Liver (tissue), 9 donors: ENCODE measurements around the gene TFPI. TPM values are rescaled to one million over a fixed set of nuclear protein-coding genes. Genes with fewer than 3 reads are reported as not detected.

Experiments used
- DNase-seq: peaks from one replicate; pipeline ENCODE4 v3.0.0-alpha.2; 2017; ENCODE audit warnings: low spot score
- H3K27ac ChIP-seq, 2 donors: one replicate each; pipeline ENCODE4 v1.7.0; 2013; ENCODE audit warnings: inconsistent platforms in 2 of 2, low read length in 2 of 2, control low read depth in 1 of 2, low read depth in 1 of 2, mild to moderate bottlenecking in 1 of 2
- H3K27me3 ChIP-seq, 4 donors: one replicate each; pipeline versions ENCODE4 v1.6.1 to v1.7.0; 2013; ENCODE audit warnings: low read length in 3 of 4, inconsistent platforms in 1 of 4, mild to moderate bottlenecking in 1 of 4, moderate library complexity in 1 of 4; ENCODE audit not compliant: control insufficient read depth in 4 of 4, insufficient read depth in 4 of 4
- H3K36me3 ChIP-seq, 4 donors: one replicate each; pipeline versions ENCODE4 v1.6.1 to v1.7.0; 2013; ENCODE audit warnings: low read length in 3 of 4, mild to moderate bottlenecking in 3 of 4, low read depth in 1 of 4, moderate library complexity in 1 of 4; ENCODE audit not compliant: control insufficient read depth in 4 of 4, insufficient read depth in 3 of 4
- H3K4me1 ChIP-seq, 4 donors: one replicate each; pipeline versions ENCODE4 v1.6.1 to v1.7.0; 2013; ENCODE audit warnings: low read length in 3 of 4, mild to moderate bottlenecking in 3 of 4, moderate library complexity in 1 of 4; ENCODE audit not compliant: control insufficient read depth in 4 of 4, insufficient read depth in 4 of 4
- H3K4me3 ChIP-seq, 3 donors: one replicate each; pipeline versions ENCODE4 v1.6.1 to v1.7.0; 2013; ENCODE audit warnings: low read length in 3 of 3, control low read depth in 1 of 3, low read depth in 1 of 3, mild to moderate bottlenecking in 1 of 3
- H3K9ac ChIP-seq, 2 donors: one replicate each; pipeline ENCODE4 v1.7.0; 2013; ENCODE audit warnings: low read length in 2 of 2, mild to moderate bottlenecking in 2 of 2, moderate library complexity in 2 of 2, control low read depth in 1 of 2, low read depth in 1 of 2
- H3K9me3 ChIP-seq, 4 donors: one replicate each; pipeline versions ENCODE4 v1.6.1 to v1.7.0; 2013; ENCODE audit warnings: low read length in 3 of 4; ENCODE audit not compliant: control insufficient read depth in 4 of 4
- EGR1 ChIP-seq, 2 donors: IDR thresholded peaks; 2 replicates each; pipeline ENCODE4 v1.6.1; 2016 to 2018; ENCODE audit warnings: antibody characterized with exemption in 2 of 2, low read depth in 2 of 2
- FOXA1 ChIP-seq: IDR thresholded peaks from 2 replicates; pipeline ENCODE4 v1.6.1; 2016; ENCODE audit warnings: antibody characterized with exemption
- FOXA2 ChIP-seq: IDR thresholded peaks from 2 replicates; pipeline ENCODE4 v1.6.1; 2016; ENCODE audit warnings: antibody characterized with exemption
- GABPA ChIP-seq, 2 donors: IDR thresholded peaks in 1 of 2; conservative IDR thresholded peaks in 1 of 2; 2 replicates each; pipeline ENCODE4 v1.6.1; 2016; ENCODE audit warnings: antibody characterized with exemption in 2 of 2, mild to moderate bottlenecking in 1 of 2, moderate library complexity in 1 of 2
- HNF4A ChIP-seq, 2 donors: conservative IDR thresholded peaks; 2 replicates each; pipeline ENCODE4 v1.6.1; 2016; ENCODE audit warnings: antibody characterized with exemption in 2 of 2, mild to moderate bottlenecking in 2 of 2
- HNF4G ChIP-seq: IDR thresholded peaks from 2 replicates; pipeline ENCODE4 v1.6.1; 2016; ENCODE audit warnings: antibody characterized with exemption
- JUND ChIP-seq, 2 donors: IDR thresholded peaks; 2 replicates each; pipeline ENCODE4 v1.6.1; 2016; ENCODE audit warnings: antibody characterized with exemption in 2 of 2
- NR2F2 ChIP-seq: IDR thresholded peaks from 2 replicates; pipeline ENCODE4 v1.6.1; 2016; ENCODE audit warnings: antibody characterized with exemption
- RAD21 ChIP-seq, 2 donors: IDR thresholded peaks; 2 replicates each; pipeline ENCODE4 v1.6.1; 2016; ENCODE audit warnings: antibody characterized with exemption in 2 of 2, mild to moderate bottlenecking in 2 of 2
- RXRA ChIP-seq, 2 donors: IDR thresholded peaks; 2 replicates each; pipeline ENCODE4 v1.6.1; 2017 to 2018; ENCODE audit warnings: antibody characterized with exemption in 2 of 2, mild to moderate bottlenecking in 1 of 2
- SP1 ChIP-seq: IDR thresholded peaks from 2 replicates; pipeline ENCODE4 v1.6.1; 2018; ENCODE audit warnings: antibody characterized with exemption, mild to moderate bottlenecking
- TAF1 ChIP-seq: conservative IDR thresholded peaks from 2 replicates; pipeline ENCODE4 v1.6.1; 2016; ENCODE audit warnings: antibody characterized with exemption, mild to moderate bottlenecking
- YY1 ChIP-seq: IDR thresholded peaks from 2 replicates; pipeline ENCODE4 v1.6.1; 2016; ENCODE audit warnings: antibody characterized with exemption, mild to moderate bottlenecking
- WGBS: extraction: QIAGEN DNeasy Blood & Tissue Kit; methylation state at CpG from one replicate; pipeline ENCODE4 v1.1.7; 2013; 5-methylcytosine and 5-hydroxymethylcytosine counted together
- polyA plus RNA-seq, 2 donors: library from polyadenylated mRNA; stranded (reverse) in 1 of 2; unstranded in 1 of 2; fragments of 200-250 nt in 1 of 2; fragments of >200 nt in 1 of 2; fragmentation: Nextera tagmentation in 1 of 2; extraction: Ambion mirVana in 1 of 2; gene quantifications; one replicate each; pipeline versions ENCODE4 v1.2.1 to v1.2.3, GENCODE V29; 2013 to 2015
- total RNA-seq, 2 donors: library from RNA; depleted of rRNA; stranded (reverse); fragments of >200 nt; gene quantifications; one replicate each; pipeline ENCODE4 v1.2.3, GENCODE V29; 2014
- TF ChIP-seq, protein P1 (sequence below): IDR thresholded peaks from 2 replicates; pipeline ENCODE4 v1.6.1; 2016; ENCODE audit warnings: antibody characterized with exemption, mild to moderate bottlenecking
- TF ChIP-seq, protein P2 (sequence below): IDR thresholded peaks from 2 replicates; pipeline ENCODE4 v1.6.1; 2016; ENCODE audit warnings: antibody characterized with exemption
- TF ChIP-seq, protein P3 (sequence below): IDR thresholded peaks from 2 replicates; pipeline ENCODE4 v1.6.1; 2016; ENCODE audit warnings: antibody characterized with exemption
- TF ChIP-seq, protein P4 (sequence below): IDR thresholded peaks from 2 replicates; pipeline ENCODE4 v1.6.1; 2016; ENCODE audit warnings: antibody characterized with exemption
- TF ChIP-seq, protein P5 (sequence below): fragments of 150-350 bp; IDR thresholded peaks from 2 replicates; pipeline ENCODE4 v1.5.1; 2017; ENCODE audit warnings: improper control_type of control experiment, low read depth, low read length; ENCODE audit not compliant: missing input control
- donor health status: healthy.
- donor health status: healthy.
- donor health status: healthy.
- donor health status: healthy.
- donor health status: healthy.

Gene TFPI
- total and polyA plus RNA-seq, 4 donors: 55.8 to 211 (median 130) TPM

DNA sequence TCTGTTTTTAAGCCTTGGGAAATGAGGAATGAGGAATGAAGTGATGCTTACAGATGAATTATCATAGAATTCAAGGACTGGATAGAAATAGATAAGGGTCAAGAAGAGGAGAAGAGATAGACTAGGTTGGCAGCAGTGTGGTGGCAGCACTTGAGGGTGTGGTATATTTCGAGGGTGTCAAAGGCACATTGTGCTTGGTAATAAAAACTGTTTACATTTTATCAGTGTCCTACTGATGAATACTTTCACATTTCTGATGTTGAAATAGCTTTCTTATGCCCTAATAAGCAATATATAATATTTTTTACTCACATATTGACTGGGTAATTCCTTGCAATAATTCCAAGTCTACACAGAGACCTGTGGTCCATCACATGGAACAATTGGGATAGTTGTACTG is 3.4 kb downstream of the TFPI start:
- WGBS: 27% methylated on average over 1 of the region's 1 CpG
- H3K9ac ChIP-seq: peak overlapping the region in 1 of 2 donors; percentile 100
- peak overlapping the region; percentile 93 to 95 for H3K27ac ChIP-seq
- TF ChIP-seq TAF1 (no peak), YY1 (no peak)
- no peak for DNase-seq
- no peaks in the 10 kb centered on the region for H3K9me3 ChIP-seq
- peaks cover 7 to 36% (median 9%) of the 10 kb centered on the region in 4 donors for H3K4me1 ChIP-seq
- H3K4me3 ChIP-seq: peak overlapping the region; percentile 36 to 91 (median 44)
- no peaks in the 10 kb centered on the region for H3K27me3 ChIP-seq
- peaks cover 0 to 3% (median 0%) of the 10 kb centered on the region in 4 donors for H3K36me3 ChIP-seq

DNA sequence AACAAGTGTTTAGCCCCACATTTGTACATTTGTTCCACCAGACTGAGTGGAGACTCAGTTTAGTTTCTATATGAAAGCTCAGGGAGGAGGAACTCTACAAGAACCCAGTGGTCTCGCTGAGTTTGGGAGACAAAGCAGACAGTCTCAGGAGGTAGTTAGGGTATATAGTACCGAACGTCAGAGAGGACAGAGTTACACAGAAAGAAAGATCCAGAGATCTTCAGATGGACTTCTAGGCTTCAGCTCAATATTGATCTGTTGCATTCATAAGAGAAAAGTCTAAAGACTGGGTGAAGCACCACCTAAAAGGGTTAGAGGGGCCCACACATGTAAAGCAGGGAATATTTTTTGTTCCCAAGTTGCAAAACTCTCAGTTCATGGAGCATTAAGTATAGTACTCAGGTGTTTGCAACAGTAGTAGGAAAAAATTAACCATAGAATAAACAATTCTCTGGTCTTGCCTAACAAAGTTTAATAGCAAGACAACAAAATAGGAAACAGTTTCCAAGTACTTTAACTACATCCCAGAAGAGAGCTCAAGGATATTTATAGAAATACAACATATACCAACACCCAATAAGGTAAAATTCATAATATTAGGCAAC is 4.2 kb downstream of the TFPI start:
- Histone ChIP-seq H3K27me3 (no peaks in the 10 kb centered on the region), H3K4me1 (peaks cover 7 to 36% (median 10%) of the 10 kb centered on the region in 4 donors), H3K9ac (peak overlapping the region; percentile 82 to 100), H3K4me3 (peak overlapping the region; percentile 26 to 91 (median 61)), H3K36me3 (peaks cover 0 to 3% (median 0%) of the 10 kb centered on the region in 4 donors), H3K9me3 (no peaks in the 10 kb centered on the region), H3K27ac (peak overlapping the region; percentile 93 to 95)
- TF ChIP-seq FOXA1: peak; percentile 53
- peak; percentile 37 for TF ChIP-seq YY1
- peak; percentile 62 to 81 for TF ChIP-seq JUND (IDR thresholded peaks at IDR 0.05)
- TF ChIP-seq GABPA (IDR thresholded peaks at IDR 0.05 in 1 of 2, conservative IDR thresholded peaks at IDR 0.05 in 1 of 2): no peak
- TF ChIP-seq, protein P1, sequence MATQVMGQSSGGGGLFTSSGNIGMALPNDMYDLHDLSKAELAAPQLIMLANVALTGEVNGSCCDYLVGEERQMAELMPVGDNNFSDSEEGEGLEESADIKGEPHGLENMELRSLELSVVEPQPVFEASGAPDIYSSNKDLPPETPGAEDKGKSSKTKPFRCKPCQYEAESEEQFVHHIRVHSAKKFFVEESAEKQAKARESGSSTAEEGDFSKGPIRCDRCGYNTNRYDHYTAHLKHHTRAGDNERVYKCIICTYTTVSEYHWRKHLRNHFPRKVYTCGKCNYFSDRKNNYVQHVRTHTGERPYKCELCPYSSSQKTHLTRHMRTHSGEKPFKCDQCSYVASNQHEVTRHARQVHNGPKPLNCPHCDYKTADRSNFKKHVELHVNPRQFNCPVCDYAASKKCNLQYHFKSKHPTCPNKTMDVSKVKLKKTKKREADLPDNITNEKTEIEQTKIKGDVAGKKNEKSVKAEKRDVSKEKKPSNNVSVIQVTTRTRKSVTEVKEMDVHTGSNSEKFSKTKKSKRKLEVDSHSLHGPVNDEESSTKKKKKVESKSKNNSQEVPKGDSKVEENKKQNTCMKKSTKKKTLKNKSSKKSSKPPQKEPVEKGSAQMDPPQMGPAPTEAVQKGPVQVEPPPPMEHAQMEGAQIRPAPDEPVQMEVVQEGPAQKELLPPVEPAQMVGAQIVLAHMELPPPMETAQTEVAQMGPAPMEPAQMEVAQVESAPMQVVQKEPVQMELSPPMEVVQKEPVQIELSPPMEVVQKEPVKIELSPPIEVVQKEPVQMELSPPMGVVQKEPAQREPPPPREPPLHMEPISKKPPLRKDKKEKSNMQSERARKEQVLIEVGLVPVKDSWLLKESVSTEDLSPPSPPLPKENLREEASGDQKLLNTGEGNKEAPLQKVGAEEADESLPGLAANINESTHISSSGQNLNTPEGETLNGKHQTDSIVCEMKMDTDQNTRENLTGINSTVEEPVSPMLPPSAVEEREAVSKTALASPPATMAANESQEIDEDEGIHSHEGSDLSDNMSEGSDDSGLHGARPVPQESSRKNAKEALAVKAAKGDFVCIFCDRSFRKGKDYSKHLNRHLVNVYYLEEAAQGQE: peak; percentile 73
- TF ChIP-seq FOXA2: no peak
- TF ChIP-seq, protein P2, sequence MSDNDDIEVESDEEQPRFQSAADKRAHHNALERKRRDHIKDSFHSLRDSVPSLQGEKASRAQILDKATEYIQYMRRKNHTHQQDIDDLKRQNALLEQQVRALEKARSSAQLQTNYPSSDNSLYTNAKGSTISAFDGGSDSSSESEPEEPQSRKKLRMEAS: peak; percentile 70
- TF ChIP-seq NR2F2: no peak
- TF ChIP-seq, protein P3, sequence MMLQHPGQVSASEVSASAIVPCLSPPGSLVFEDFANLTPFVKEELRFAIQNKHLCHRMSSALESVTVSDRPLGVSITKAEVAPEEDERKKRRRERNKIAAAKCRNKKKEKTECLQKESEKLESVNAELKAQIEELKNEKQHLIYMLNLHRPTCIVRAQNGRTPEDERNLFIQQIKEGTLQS: no peak
- peak; percentile 49 to 68 for TF ChIP-seq HNF4A (conservative IDR thresholded peaks at IDR 0.05)
- TF ChIP-seq TAF1: peak; percentile 60
- TF ChIP-seq EGR1 (IDR thresholded peaks at IDR 0.05; ENCODE audit: low read depth in 2 of 2): peak in 1 of 2 donors; percentile 69
- TF ChIP-seq RAD21 (IDR thresholded peaks at IDR 0.05): peak in 1 of 2 donors; percentile 14
- TF ChIP-seq RXRA (IDR thresholded peaks at IDR 0.05): peak in 1 of 2 donors; percentile 73
- TF ChIP-seq, protein P4, sequence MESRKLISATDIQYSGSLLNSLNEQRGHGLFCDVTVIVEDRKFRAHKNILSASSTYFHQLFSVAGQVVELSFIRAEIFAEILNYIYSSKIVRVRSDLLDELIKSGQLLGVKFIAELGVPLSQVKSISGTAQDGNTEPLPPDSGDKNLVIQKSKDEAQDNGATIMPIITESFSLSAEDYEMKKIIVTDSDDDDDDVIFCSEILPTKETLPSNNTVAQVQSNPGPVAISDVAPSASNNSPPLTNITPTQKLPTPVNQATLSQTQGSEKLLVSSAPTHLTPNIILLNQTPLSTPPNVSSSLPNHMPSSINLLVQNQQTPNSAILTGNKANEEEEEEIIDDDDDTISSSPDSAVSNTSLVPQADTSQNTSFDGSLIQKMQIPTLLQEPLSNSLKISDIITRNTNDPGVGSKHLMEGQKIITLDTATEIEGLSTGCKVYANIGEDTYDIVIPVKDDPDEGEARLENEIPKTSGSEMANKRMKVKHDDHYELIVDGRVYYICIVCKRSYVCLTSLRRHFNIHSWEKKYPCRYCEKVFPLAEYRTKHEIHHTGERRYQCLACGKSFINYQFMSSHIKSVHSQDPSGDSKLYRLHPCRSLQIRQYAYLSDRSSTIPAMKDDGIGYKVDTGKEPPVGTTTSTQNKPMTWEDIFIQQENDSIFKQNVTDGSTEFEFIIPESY: peak; percentile 52
- TF ChIP-seq HNF4G: no peak
- peak; percentile 64 for TF ChIP-seq SP1
- TF ChIP-seq, protein P5, sequence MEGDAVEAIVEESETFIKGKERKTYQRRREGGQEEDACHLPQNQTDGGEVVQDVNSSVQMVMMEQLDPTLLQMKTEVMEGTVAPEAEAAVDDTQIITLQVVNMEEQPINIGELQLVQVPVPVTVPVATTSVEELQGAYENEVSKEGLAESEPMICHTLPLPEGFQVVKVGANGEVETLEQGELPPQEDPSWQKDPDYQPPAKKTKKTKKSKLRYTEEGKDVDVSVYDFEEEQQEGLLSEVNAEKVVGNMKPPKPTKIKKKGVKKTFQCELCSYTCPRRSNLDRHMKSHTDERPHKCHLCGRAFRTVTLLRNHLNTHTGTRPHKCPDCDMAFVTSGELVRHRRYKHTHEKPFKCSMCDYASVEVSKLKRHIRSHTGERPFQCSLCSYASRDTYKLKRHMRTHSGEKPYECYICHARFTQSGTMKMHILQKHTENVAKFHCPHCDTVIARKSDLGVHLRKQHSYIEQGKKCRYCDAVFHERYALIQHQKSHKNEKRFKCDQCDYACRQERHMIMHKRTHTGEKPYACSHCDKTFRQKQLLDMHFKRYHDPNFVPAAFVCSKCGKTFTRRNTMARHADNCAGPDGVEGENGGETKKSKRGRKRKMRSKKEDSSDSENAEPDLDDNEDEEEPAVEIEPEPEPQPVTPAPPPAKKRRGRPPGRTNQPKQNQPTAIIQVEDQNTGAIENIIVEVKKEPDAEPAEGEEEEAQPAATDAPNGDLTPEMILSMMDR: no peak
- no peak for DNase-seq
- WGBS: 14% methylated on average over 3 of the region's 3 CpGs
